B cell (primary cell): Measurements from ENCODE around the gene TUNAR. TPM values are rescaled to one million over a fixed set of nuclear protein-coding genes. Genes with fewer than 3 reads are reported as not detected.

Experiments
- ATAC-seq: fragments of 200-7000 bp; cut with Tn5 transposase; one replicate; pipeline ENCODE4 v1.10.0; 2021; ENCODE audit warnings: low read depth, mild to moderate bottlenecking, moderate number of reproducible peaks, moderate library complexity
- CTCF ChIA-PET: fragments of 350-600 bp; sonication (Branson Sonifier 250); formaldehyde crosslinking; loops from one replicate; lab custom pipeline; 2021; ENCODE audit warnings: antibody characterized with exemption, inconsistent platforms; lab: Charles Lee
- POLR2A ChIA-PET: fragments of 350-600 bp; sonication (Branson Sonifier 250); formaldehyde crosslinking; loops from one replicate; lab custom pipeline; 2021; ENCODE audit warnings: antibody characterized with exemption; lab: Charles Lee
- DNase-seq: peaks from one replicate; pipeline ENCODE4 v3.0.0; 2013
- H2AFZ ChIP-seq: 2 replicates; pipeline ENCODE4 v1.6.1; 2012; ENCODE audit warnings: mild to moderate bottlenecking, low read depth, low read length; ENCODE audit not compliant: insufficient read depth, poor library complexity, severe bottlenecking
- H3K27ac ChIP-seq, 2 donors: 1 replicate in 1 of 2; 2 replicates in 1 of 2; pipeline ENCODE4 v1.5.1; 2012 to 2013; ENCODE audit warnings: low read length in 2 of 2, mild to moderate bottlenecking in 2 of 2, moderate library complexity in 1 of 2
- H3K27me3 ChIP-seq, 4 experiments: fragments of 200-600 bp in 1 of 4; sonication (generic) in 1 of 4; replicated peaks in 1 of 4; 1 replicate in 2 of 4; 2 replicates in 2 of 4; pipeline versions ENCODE4 v1.6.1 to v1.7.0; 2013 to 2016; ENCODE audit warnings: low read length in 3 of 4, mild to moderate bottlenecking in 2 of 4, mixed read lengths in 1 of 4, moderate library complexity in 1 of 4; ENCODE audit not compliant: insufficient read depth in 4 of 4, control insufficient read depth in 3 of 4; ENCODE audit errors: control extremely low read depth in 1 of 4
- H3K36me3 ChIP-seq, 2 experiments: replicated peaks in 1 of 2; 1 replicate in 1 of 2; 2 replicates in 1 of 2; pipeline versions ENCODE4 v1.6.1 to v1.7.1; 2013; ENCODE audit warnings: low read length in 1 of 2; ENCODE audit not compliant: insufficient read depth in 2 of 2, control insufficient read depth in 1 of 2; ENCODE audit errors: control extremely low read depth in 1 of 2, extremely low read depth in 1 of 2
- H3K4me1 ChIP-seq, 2 donors: fragments of 200-600 bp in 1 of 2; sonication (generic) in 1 of 2; 1 replicate in 1 of 2; 2 replicates in 1 of 2; pipeline versions ENCODE4 v1.5.1 to v1.6.1; 2013 to 2017; ENCODE audit warnings: low read length in 2 of 2; ENCODE audit not compliant: control insufficient read depth in 2 of 2, insufficient read depth in 2 of 2
- H3K4me2 ChIP-seq: replicated peaks from 2 replicates; pipeline ENCODE3; 2012; ENCODE audit warnings: mild to moderate bottlenecking, low read depth, low read length; ENCODE audit not compliant: poor library complexity, severe bottlenecking
- H3K4me3 ChIP-seq, 5 experiments: fragments of 200-600 bp in 1 of 5; sonication (generic) in 1 of 5; 1 replicate in 3 of 5; 2 replicates in 2 of 5; pipeline versions ENCODE4 v1.5.1 to v1.7.0; 2011 to 2016; ENCODE audit warnings: low read length in 4 of 5, mild to moderate bottlenecking in 4 of 5, low read depth in 2 of 5, control low read depth in 1 of 5, moderate library complexity in 1 of 5; ENCODE audit not compliant: insufficient read depth in 1 of 5; ENCODE audit errors: control extremely low read depth in 1 of 5, extremely low read depth in 1 of 5
- H3K79me2 ChIP-seq: fragments of 200-600 bp; sonication (generic); one replicate; pipeline ENCODE4 v1.6.0; 2016; ENCODE audit warnings: low read length; ENCODE audit not compliant: control insufficient read depth, insufficient read depth
- H3K9ac ChIP-seq: fragments of 200-600 bp; sonication (generic); 2 replicates; pipeline ENCODE4 v1.6.1; 2017; ENCODE audit warnings: mild to moderate bottlenecking, low read length, moderate library complexity
- H3K9me3 ChIP-seq, 3 donors: one replicate each; pipeline versions ENCODE4 v1.6.1 to v1.7.1; 2013; ENCODE audit warnings: low read length in 2 of 3; ENCODE audit not compliant: control insufficient read depth in 2 of 3, insufficient read depth in 1 of 3; ENCODE audit errors: control extremely low read depth in 1 of 3
- H4K20me1 ChIP-seq: 2 replicates; pipeline ENCODE4 v1.6.0; 2012; ENCODE audit warnings: mild to moderate bottlenecking, low read length; ENCODE audit not compliant: insufficient read depth, control insufficient read depth, poor library complexity, severe bottlenecking
- H3K27ac Mint-ChIP-seq: one replicate; pipeline ENCODE4 v1.8.0; 2021; ENCODE audit warnings: mixed read lengths
- H3K27me3 Mint-ChIP-seq: one replicate; pipeline ENCODE4 v1.8.0; 2021; ENCODE audit warnings: mixed read lengths
- H3K4me1 Mint-ChIP-seq: one replicate; pipeline ENCODE4 v1.8.0; 2021; ENCODE audit warnings: mixed read lengths
- H3K4me3 Mint-ChIP-seq: one replicate; pipeline ENCODE4 v1.8.0; 2021; ENCODE audit warnings: mixed read lengths
- H3K9me3 Mint-ChIP-seq: one replicate; pipeline ENCODE4 v1.8.0; 2022; ENCODE audit warnings: mixed read lengths; ENCODE audit not compliant: insufficient read depth
- EZH2 ChIP-seq: IDR thresholded peaks from 2 replicates; pipeline ENCODE4 v1.6.1; 2012; ENCODE audit warnings: borderline replicate concordance, low read depth, mild to moderate bottlenecking, moderate library complexity, low read length; ENCODE audit not compliant: insufficient read depth, poor library complexity, severe bottlenecking
- WGBS: methylation state at CpG from one replicate; pipeline ENCODE4 v1.1.5; 2013; ENCODE audit warnings: missing lambda C conversion rate; ENCODE audit not compliant: insufficient coverage; 5-methylcytosine and 5-hydroxymethylcytosine counted together
- intact Hi-C: fragments of 100-400 bp; cut with micrococcal nuclease; formaldehyde crosslinking; loops from one replicate; pipeline ENCODE4 v1.10.0; 2022
- polyA plus RNA-seq: library from polyadenylated mRNA; depleted of rRNA; stranded (reverse); fragments of >200 nt; gene quantifications from 2 replicates; pipeline ENCODE4 v1.2.3, GENCODE V29; 2012
- total RNA-seq, 2 donors: library from RNA; stranded (reverse); fragments of 120-200 nt in 1 of 2; gene quantifications; 1 replicate in 1 of 2; 2 replicates in 1 of 2; pipeline versions ENCODE4 v1.2.3 to v1.2.4, GENCODE V29; 2013 to 2022
- TF ChIP-seq, protein P1 (sequence below): fragments of 200-600 bp; IDR thresholded peaks from one replicate; pipeline ENCODE4 v1.8.0; 2022; ENCODE audit warnings: antibody characterized with exemption, mild to moderate bottlenecking

TUNAR gene
- total and polyA plus RNA-seq, 2 donors (not counting 1 experiment from before 2014, with no cell fraction given): 0.48 to 0.81 TPM

DNA sequence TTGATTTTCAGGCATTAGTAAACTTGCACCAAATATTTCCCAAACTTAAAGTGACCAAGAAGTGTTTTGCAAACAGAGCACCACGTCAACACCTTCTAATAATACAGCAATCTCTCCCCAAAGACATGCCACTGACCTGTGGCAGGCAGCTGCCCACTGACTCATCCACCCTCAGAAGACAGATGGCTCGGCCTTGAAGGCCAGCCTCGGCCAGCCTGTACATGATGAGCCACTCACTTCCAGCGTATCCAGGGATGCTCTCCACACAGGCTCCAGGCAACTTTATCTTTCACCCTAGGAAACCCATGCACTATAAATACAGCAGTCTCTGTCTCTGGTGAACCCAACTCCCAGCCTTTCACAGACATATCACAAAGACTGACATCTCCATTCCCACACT lies 62.7 kb downstream of the TUNAR start:
- no peaks in the 10 kb centered on the region for H3K27me3 ChIP-seq
- no peaks in the 10 kb centered on the region for H3K4me1 ChIP-seq
- no peak overlapping the region for H2AFZ ChIP-seq
- H3K27me3 Mint-ChIP-seq: peaks cover 6% of the 10 kb centered on the region
- H3K9ac ChIP-seq: no peak overlapping the region
- H3K4me1 Mint-ChIP-seq: no peaks in the 10 kb centered on the region
- H3K4me2 ChIP-seq: no peak overlapping the region
- H3K79me2 ChIP-seq: no peaks in the 10 kb centered on the region
- no peaks in the 10 kb centered on the region for H4K20me1 ChIP-seq
- POLR2A ChIA-PET: no interaction called here
- 84% methylated on average over 4 of the region's 4 CpGs for WGBS
- H3K27ac ChIP-seq: no peak overlapping the region
- H3K36me3 ChIP-seq: no peaks in the 10 kb centered on the region
- ATAC-seq (no peak), DNase-seq (no peak)
- no peak overlapping the region for H3K4me3 ChIP-seq
- peaks cover 6% of the 10 kb centered on the region for H3K9me3 Mint-ChIP-seq
- intact Hi-C loops: no loop called here
- H3K4me3 Mint-ChIP-seq: no peak overlapping the region
- no peak for TF ChIP-seq EZH2
- TF ChIP-seq, protein P1, sequence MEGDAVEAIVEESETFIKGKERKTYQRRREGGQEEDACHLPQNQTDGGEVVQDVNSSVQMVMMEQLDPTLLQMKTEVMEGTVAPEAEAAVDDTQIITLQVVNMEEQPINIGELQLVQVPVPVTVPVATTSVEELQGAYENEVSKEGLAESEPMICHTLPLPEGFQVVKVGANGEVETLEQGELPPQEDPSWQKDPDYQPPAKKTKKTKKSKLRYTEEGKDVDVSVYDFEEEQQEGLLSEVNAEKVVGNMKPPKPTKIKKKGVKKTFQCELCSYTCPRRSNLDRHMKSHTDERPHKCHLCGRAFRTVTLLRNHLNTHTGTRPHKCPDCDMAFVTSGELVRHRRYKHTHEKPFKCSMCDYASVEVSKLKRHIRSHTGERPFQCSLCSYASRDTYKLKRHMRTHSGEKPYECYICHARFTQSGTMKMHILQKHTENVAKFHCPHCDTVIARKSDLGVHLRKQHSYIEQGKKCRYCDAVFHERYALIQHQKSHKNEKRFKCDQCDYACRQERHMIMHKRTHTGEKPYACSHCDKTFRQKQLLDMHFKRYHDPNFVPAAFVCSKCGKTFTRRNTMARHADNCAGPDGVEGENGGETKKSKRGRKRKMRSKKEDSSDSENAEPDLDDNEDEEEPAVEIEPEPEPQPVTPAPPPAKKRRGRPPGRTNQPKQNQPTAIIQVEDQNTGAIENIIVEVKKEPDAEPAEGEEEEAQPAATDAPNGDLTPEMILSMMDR: no peak
- CTCF ChIA-PET: no interaction called here
- H3K27ac Mint-ChIP-seq: no peak overlapping the region
- H3K9me3 ChIP-seq: peaks cover 0 to 23% (median 10%) of the 10 kb centered on the region in 3 donors

DNA sequence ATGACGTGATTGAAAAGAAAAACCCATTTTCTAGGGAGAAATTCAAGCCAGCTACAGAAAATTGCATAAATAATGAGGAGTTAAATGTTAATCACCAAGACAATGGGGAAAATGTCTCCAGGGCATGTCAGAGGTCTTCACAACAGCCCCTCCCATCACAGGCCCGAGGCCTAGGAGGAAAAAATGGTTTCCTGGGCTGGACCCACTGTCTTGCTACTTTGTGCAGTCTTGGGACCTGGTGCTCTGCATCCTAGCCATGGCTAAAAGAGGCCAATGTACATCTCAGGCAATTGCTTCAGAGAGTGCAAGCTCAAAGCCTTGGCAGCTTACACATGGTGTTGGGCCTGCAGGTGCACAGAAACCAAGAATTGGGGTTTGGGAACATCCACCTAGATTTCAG lies 65.3 kb downstream of the TUNAR start:
- no peak for ATAC-seq
- H3K27me3 Mint-ChIP-seq: peaks cover 12% of the 10 kb centered on the region

More for the DNA sequence above, 65.3 kb downstream of the TUNAR start:
- Histone ChIP-seq H3K79me2 (no peaks in the 10 kb centered on the region), H3K4me3 (no peak overlapping the region), H3K4me1 (no peaks in the 10 kb centered on the region), H3K27ac (no peak overlapping the region), H2AFZ (no peak overlapping the region), H3K9ac (no peak overlapping the region), H3K27me3 (peaks cover 0 to 6% (median 0%) of the 10 kb centered on the region in 4 experiments), H3K9me3 (peaks cover 0 to 23% (median 10%) of the 10 kb centered on the region in 3 donors), H3K36me3 (no peaks in the 10 kb centered on the region), H3K4me2 (no peak overlapping the region), H4K20me1 (no peaks in the 10 kb centered on the region)
- intact Hi-C loops: loop anchor here (10.0 kb wide), 1 partner anchor 927 kb away; no protein-coding TSS in a partner anchor
- Mint-ChIP-seq H3K4me3 (no peak overlapping the region), H3K9me3 (peaks cover 6% of the 10 kb centered on the region), H3K4me1 (no peaks in the 10 kb centered on the region), H3K27ac (no peak overlapping the region)
- no peak for TF ChIP-seq EZH2
- TF ChIP-seq, protein P1: no peak
- ChIA-PET POLR2A (no interaction called here), CTCF (no interaction called here)
- no CpG with 5 or more reads among the region's 2 CpGs for WGBS
- no peak for DNase-seq
